Lung (tissue), 12 donors: ENCODE data around the gene CA5B. TPM values are rescaled to one million over a fixed set of nuclear protein-coding genes. Genes with fewer than 3 reads are reported as not detected.
A peak's percentile ranks its signal among the peaks of the same experiment; 100 is the strongest.
"Not testable (repeated sequence)": the region's sequence is repeated elsewhere in the genome, so short reads cannot be mapped to it uniquely, and the experiment has no call there.

ENCODE experiments used
- ATAC-seq: fragments of 200-7000 bp; cut with Tn5 transposase; one replicate; pipeline ENCODE4 v1.9.1; 2020; ENCODE audit warnings: moderate number of reproducible peaks; ENCODE audit not compliant: insufficient read depth, low FRiP score
- DNase-seq, 3 donors: peaks; one replicate each; pipeline ENCODE4 v3.0.0-alpha.2; 2013 to 2017
- H3K27ac ChIP-seq, 2 donors: one replicate each; pipeline ENCODE4 v1.5.1; 2013; ENCODE audit warnings: mild to moderate bottlenecking in 2 of 2, moderate library complexity in 2 of 2, control low read depth in 1 of 2, inconsistent platforms in 1 of 2, low read depth in 1 of 2, low read length in 1 of 2
- H3K27me3 ChIP-seq, 3 donors: one replicate each; pipeline ENCODE4 v1.5.1; 2013; ENCODE audit warnings: low read length in 2 of 3; ENCODE audit not compliant: control insufficient read depth in 3 of 3, insufficient read depth in 3 of 3
- H3K36me3 ChIP-seq, 4 donors: one replicate each; pipeline ENCODE4 v1.5.1; 2013; ENCODE audit warnings: low read length in 4 of 4, mild to moderate bottlenecking in 1 of 4, moderate library complexity in 1 of 4; ENCODE audit not compliant: control insufficient read depth in 4 of 4, insufficient read depth in 4 of 4
- H3K4me1 ChIP-seq, 5 donors: one replicate each; pipeline ENCODE4 v1.5.1; 2013; ENCODE audit warnings: low read length in 5 of 5, mild to moderate bottlenecking in 2 of 5, moderate library complexity in 1 of 5; ENCODE audit not compliant: control insufficient read depth in 5 of 5, insufficient read depth in 5 of 5
- H3K4me3 ChIP-seq: one replicate; pipeline ENCODE4 v1.5.1; 2013; ENCODE audit warnings: mild to moderate bottlenecking, control low read depth, moderate library complexity
- H3K9ac ChIP-seq, 2 donors: one replicate each; pipeline ENCODE4 v1.5.1; 2013; ENCODE audit warnings: low read length in 2 of 2, control low read depth in 1 of 2; ENCODE audit not compliant: insufficient read depth in 1 of 2
- H3K9me3 ChIP-seq, 4 donors: one replicate each; pipeline ENCODE4 v1.5.1; 2013; ENCODE audit warnings: low read length in 3 of 4, mild to moderate bottlenecking in 1 of 4, moderate library complexity in 1 of 4; ENCODE audit not compliant: control insufficient read depth in 4 of 4, insufficient read depth in 3 of 4
- CTCF ChIP-seq: IDR thresholded peaks from 2 replicates; pipeline ENCODE4 v1.5.1; 2012; ENCODE audit warnings: mild to moderate bottlenecking; ENCODE audit errors: control extremely low read depth, extremely low read depth
- WGBS, 2 donors: extraction: QIAGEN DNeasy Blood & Tissue Kit; methylation state at CpG; one replicate each; pipeline ENCODE4 v1.1.7; 2013; 5-methylcytosine and 5-hydroxymethylcytosine counted together
- polyA plus RNA-seq, 2 donors: library from polyadenylated mRNA; stranded (reverse); fragments of 200-250 nt; gene quantifications; one replicate each; pipeline ENCODE4 v1.2.1, GENCODE V29; 2013
- total RNA-seq, 2 donors: library from RNA; depleted of rRNA in 1 of 2; stranded (reverse); fragments of >200 nt in 1 of 2; gene quantifications; one replicate each; pipeline ENCODE4 v1.2.1, GENCODE V29; 2014 to 2021
- donor health status: control.
- donor health status: control.
- donor health status: Bipolar disorder and iron deficiency.
- donor health status: healthy.
- donor health status: DM: yes; HTN: yes; CAD: no.

The CA5B gene
- total and polyA plus RNA-seq, 4 donors, result 2.1 to 22.3 (median 9.9) TPM

GRCh38 chrX:15758140-15758539 lies 20.1 kb downstream of the CA5B start:
- Histone ChIP-seq H3K4me3 (no peak overlapping the region), H3K27ac (no peak overlapping the region), H3K9me3 (no peaks in the 10 kb centered on the region), H3K36me3 (peaks cover 0 to 3% (median 0%) of the 10 kb centered on the region in 4 donors), H3K4me1 (no peaks in the 10 kb centered on the region), H3K27me3 (peaks cover 0 to 24% (median 18%) of the 10 kb centered on the region in 3 donors), H3K9ac (no peak overlapping the region)
- ATAC-seq (no peak), DNase-seq (no peak)
- WGBS, 2 donors, result 57 to 77% methylated on average over 4 of the region's 4 CpGs
- TF ChIP-seq CTCF, result no peak

- WGBS, 2 donors, result 73 to 84% methylated on average over 6 of the region's 6 CpGs
- H3K4me1 ChIP-seq, H3K9ac ChIP-seq, H3K27ac ChIP-seq, H3K9me3 ChIP-seq, ATAC-seq, DNase-seq, H3K4me3 ChIP-seq, H3K36me3 ChIP-seq: not testable (repeated sequence)
- peaks cover 0 to 22% (median 13%) of the 10 kb centered on the region in 3 donors for H3K27me3 ChIP-seq
Observed at GRCh38 chrX:15759886-15760285, 21.8 kb downstream of the CA5B start.

GRCh38 chrX:15761564-15762191 lies 23.6 kb downstream of the CA5B start:
- H3K36me3 ChIP-seq, result peaks cover 0 to 3% (median 0%) of the 10 kb centered on the region in 4 donors
- peak; percentile 35 for TF ChIP-seq CTCF
- peak; percentile 43 to 68 (median 54) for DNase-seq
- no peaks in the 10 kb centered on the region for H3K9me3 ChIP-seq
- no peaks in the 10 kb centered on the region for H3K4me1 ChIP-seq
- peaks cover 0 to 21% (median 4%) of the 10 kb centered on the region in 3 donors for H3K27me3 ChIP-seq
- no peak overlapping the region for H3K9ac ChIP-seq
- no peak overlapping the region for H3K4me3 ChIP-seq
- no peak overlapping the region for H3K27ac ChIP-seq
- WGBS, 2 donors, result 81 to 82% methylated on average over 8 of the region's 8 CpGs
- no peak for ATAC-seq

- 80 to 85% methylated on average over 4 of the region's 4 CpGs for WGBS, 2 donors
- Histone ChIP-seq H3K4me3 (no peak overlapping the region), H3K9me3 (peaks cover 0 to 5% (median 0%) of the 10 kb centered on the region in 4 donors), H3K27me3 (peaks cover 0 to 24% (median 0%) of the 10 kb centered on the region in 3 donors), H3K27ac (no peak overlapping the region), H3K36me3 (peaks cover 0 to 1% (median 0%) of the 10 kb centered on the region in 4 donors), H3K4me1 (no peaks in the 10 kb centered on the region), H3K9ac (no peak overlapping the region)
- ATAC-seq (no peak), DNase-seq (no peak)
- no peak for TF ChIP-seq CTCF
Observed at GRCh38 chrX:15769300-15769954, 31.4 kb downstream of the CA5B start.
